ENCODE data around the gene TBC1D8.
A peak's percentile ranks its signal among the peaks of the same experiment; 100 is the strongest.

TBC1D8 gene

GRCh38 chr2:101111917-101112771 lies 39.0 kb downstream of the TBC1D8 start:
- DNase-seq (ENCODE audit: low spot score): no peak

GRCh38 chr2:101111262-101111838 lies 39.8 kb downstream of the TBC1D8 start:
- DNase-seq (ENCODE audit: low spot score): no peak

GRCh38 chr2:101109451-101110118 lies 41.6 kb downstream of the TBC1D8 start:
- DNase-seq (ENCODE audit: low spot score): peak; percentile 23

GRCh38 chr2:101108357-101108756 lies 42.8 kb downstream of the TBC1D8 start:
- DNase-seq (ENCODE audit: low spot score): no peak

- DNase-seq (ENCODE audit: low spot score): no peak
These were observed 43.9 kb downstream of the TBC1D8 start for GRCh38 chr2:101107241-101107640.

- DNase-seq (ENCODE audit: low spot score): no peak
These were observed 44.6 kb downstream of the TBC1D8 start for GRCh38 chr2:101106453-101107181.

- DNase-seq (ENCODE audit: low spot score): no peak
These were observed 45.5 kb downstream of the TBC1D8 start for GRCh38 chr2:101105654-101106053.

- no peak for DNase-seq (ENCODE audit: low spot score)
These were observed 53.5 kb downstream of the TBC1D8 start for GRCh38 chr2:101097638-101098037.

- no peak for DNase-seq (ENCODE audit: low spot score)
These were observed 54.5 kb downstream of the TBC1D8 start for GRCh38 chr2:101096619-101097142.

- no peak for DNase-seq (ENCODE audit: low spot score)
These were observed 56.8 kb downstream of the TBC1D8 start for GRCh38 chr2:101094351-101094750.

GRCh38 chr2:101089942-101090799 lies 61.0 kb downstream of the TBC1D8 start:
- no peak for DNase-seq (ENCODE audit: low spot score)

- DNase-seq (ENCODE audit: low spot score): no peak
These were observed 61.8 kb downstream of the TBC1D8 start for GRCh38 chr2:101089419-101089818.

GRCh38 chr2:101087638-101088037 lies 63.5 kb downstream of the TBC1D8 start:
- DNase-seq (ENCODE audit: low spot score): no peak

- no peak for DNase-seq (ENCODE audit: low spot score)
These were observed 67.6 kb downstream of the TBC1D8 start for GRCh38 chr2:101083613-101084012.

GRCh38 chr2:101082998-101083397 lies 68.2 kb downstream of the TBC1D8 start:
- no peak for DNase-seq (ENCODE audit: low spot score)

- DNase-seq (ENCODE audit: low spot score): no peak
These were observed 69.7 kb downstream of the TBC1D8 start for GRCh38 chr2:101081375-101081907.

GRCh38 chr2:101080211-101081068 lies 70.7 kb downstream of the TBC1D8 start:
- DNase-seq (ENCODE audit: low spot score): peak; percentile 9

- DNase-seq (ENCODE audit: low spot score): no peak
These were observed 74.6 kb downstream of the TBC1D8 start for GRCh38 chr2:101076581-101076980.

GRCh38 chr2:101064868-101065549 lies 86.2 kb downstream of the TBC1D8 start:
- DNase-seq (ENCODE audit: low spot score): peak; percentile 45
